22Rv1 (cell line): ENCODE data around the gene TES.

ENCODE experiments used
- H3K27ac ChIP-seq: fragments of 450-650 bp; 2 replicates; pipeline ENCODE4 v1.5.1; 2017
- ZFX ChIP-seq: fragments of 450-650 bp; IDR thresholded peaks from 2 replicates; pipeline ENCODE4 v1.6.1; 2017; ENCODE audit warnings: antibody characterized with exemption, borderline replicate concordance
- TF ChIP-seq, protein P1 (sequence below): fragments of 450-650 bp; IDR thresholded peaks from 2 replicates; pipeline ENCODE4 v1.5.1; 2017; ENCODE audit warnings: mild to moderate bottlenecking

TES gene

DNA sequence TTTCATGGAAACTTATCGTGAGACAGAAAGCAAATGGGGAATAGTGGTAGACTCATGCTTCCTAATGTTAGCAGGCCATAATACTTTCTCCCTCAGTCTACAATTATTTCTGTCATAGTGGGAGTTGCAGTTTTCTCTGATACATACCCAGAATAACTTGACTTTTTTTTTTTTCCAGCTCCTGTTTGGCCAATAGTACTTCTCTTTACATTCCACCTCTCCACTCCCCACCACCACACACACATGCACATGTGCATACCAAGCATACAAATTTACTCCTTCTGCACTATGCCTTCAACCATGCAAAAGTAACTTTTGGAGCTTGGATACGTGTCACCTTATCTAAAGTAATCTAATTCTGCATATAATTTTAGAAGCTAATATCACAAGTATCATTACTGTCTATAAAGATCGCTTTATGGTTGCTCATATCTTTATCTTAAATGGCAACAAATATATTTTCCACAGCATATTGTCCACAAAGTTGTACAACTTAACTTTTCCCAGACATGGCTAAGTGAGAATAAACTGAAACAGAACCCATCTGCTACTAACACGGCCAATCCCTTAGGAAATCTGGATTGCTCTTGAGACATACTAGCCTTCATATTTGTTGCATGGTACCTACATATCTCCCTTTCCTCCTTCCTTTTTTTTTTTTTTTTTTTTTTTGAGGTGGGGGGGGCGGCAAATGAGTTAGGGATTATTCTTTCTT, 49.0 kb downstream of the TES start:
- no peak overlapping the region for H3K27ac ChIP-seq
- TF ChIP-seq, protein P1, sequence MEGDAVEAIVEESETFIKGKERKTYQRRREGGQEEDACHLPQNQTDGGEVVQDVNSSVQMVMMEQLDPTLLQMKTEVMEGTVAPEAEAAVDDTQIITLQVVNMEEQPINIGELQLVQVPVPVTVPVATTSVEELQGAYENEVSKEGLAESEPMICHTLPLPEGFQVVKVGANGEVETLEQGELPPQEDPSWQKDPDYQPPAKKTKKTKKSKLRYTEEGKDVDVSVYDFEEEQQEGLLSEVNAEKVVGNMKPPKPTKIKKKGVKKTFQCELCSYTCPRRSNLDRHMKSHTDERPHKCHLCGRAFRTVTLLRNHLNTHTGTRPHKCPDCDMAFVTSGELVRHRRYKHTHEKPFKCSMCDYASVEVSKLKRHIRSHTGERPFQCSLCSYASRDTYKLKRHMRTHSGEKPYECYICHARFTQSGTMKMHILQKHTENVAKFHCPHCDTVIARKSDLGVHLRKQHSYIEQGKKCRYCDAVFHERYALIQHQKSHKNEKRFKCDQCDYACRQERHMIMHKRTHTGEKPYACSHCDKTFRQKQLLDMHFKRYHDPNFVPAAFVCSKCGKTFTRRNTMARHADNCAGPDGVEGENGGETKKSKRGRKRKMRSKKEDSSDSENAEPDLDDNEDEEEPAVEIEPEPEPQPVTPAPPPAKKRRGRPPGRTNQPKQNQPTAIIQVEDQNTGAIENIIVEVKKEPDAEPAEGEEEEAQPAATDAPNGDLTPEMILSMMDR = no peak
- TF ChIP-seq ZFX = no peak

DNA sequence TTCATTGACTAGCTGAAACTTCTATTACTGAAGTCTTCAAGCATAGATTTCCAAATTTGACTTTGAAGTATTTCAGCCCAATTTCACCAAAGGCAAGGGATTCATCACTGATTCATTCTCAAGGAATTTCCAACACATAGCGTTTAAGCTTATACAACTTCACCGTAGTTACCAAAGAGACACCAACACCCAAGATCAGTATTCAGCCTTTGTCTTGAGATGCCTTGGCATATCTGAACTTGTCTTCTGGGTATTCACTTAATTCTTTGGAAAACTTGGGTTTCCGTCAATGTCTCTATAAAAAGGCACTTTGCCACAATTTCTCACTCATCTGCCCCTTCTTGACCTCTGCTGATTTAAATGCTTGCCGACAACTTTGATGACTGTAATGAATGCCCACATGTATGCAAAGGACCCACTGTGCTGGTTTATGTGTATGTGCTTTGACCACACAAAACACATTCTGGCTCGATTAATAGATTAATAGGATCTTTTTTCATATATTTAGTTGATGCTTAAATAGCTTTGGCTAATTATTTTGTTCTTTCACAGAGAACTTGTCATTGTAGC, 49.6 kb downstream of the TES start:
- TF ChIP-seq ZFX = no peak
- TF ChIP-seq, protein P1 = no peak

DNA sequence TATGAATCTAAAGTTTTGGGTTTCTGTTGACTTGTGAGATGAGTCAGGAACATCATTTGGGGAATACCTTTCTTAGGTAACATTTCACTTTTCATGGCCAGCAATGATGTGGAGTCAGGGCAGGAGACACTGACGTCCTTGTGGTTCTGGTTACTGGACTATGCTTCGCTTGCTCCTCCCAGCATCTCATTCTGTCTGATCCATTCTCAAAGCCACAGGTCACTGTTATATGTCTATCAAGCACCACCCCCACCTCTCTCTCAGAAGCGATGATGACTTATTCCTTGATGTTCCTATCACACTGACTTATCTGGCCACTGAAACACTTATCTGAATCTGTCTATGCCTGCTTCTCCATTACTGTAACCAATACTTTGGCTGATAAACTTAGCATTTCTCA, 51.6 kb downstream of the TES start:
- H3K27ac ChIP-seq = no peak overlapping the region
- TF ChIP-seq, protein P1 = no peak
- TF ChIP-seq ZFX = no peak

More for the DNA sequence above, 49.6 kb downstream of the TES start:
- no peak overlapping the region for H3K27ac ChIP-seq

DNA sequence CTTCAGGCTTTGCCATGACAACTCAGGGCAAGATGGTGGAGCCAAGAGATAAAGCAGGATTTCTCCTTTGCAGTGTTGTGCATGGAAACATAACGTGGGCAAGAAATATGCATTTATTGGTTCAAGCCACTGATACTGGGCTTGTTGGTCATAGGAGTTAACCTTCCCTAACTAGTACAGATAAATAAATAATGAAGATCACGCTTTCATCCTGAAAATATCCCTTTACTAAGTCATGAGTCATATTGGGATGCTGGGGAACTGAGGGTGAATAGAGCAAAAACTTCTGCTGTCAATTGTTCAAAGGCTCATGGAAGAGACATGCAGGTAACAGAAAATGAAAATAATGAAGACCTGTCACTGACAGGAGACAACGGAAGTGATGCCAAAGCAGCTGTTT, 55.5 kb downstream of the TES start:
- no peak for TF ChIP-seq ZFX
- TF ChIP-seq, protein P1 = no peak

DNA sequence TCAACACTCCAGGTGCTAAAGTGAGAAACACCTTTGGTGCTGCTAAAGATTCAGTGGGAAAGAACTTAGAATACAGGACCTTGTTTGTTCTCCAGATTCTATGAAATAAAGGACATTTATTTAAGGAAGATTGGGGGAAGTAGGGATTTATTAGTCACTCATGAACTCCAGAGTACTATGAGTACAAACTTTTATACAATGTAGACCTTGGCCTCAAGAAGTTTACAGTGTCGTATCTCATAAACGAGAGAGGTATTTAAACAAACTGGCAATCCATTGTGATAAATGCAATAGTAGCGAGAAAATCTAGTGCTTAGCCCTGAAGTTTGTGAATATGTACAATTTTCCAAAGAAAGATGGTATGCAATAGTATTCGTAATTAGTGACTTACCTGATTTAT, 59.1 kb downstream of the TES start:
- TF ChIP-seq, protein P1 = no peak
- TF ChIP-seq ZFX = no peak
- H3K27ac ChIP-seq = no peak overlapping the region

More for the DNA sequence above, 55.5 kb downstream of the TES start:
- no peak overlapping the region for H3K27ac ChIP-seq

DNA sequence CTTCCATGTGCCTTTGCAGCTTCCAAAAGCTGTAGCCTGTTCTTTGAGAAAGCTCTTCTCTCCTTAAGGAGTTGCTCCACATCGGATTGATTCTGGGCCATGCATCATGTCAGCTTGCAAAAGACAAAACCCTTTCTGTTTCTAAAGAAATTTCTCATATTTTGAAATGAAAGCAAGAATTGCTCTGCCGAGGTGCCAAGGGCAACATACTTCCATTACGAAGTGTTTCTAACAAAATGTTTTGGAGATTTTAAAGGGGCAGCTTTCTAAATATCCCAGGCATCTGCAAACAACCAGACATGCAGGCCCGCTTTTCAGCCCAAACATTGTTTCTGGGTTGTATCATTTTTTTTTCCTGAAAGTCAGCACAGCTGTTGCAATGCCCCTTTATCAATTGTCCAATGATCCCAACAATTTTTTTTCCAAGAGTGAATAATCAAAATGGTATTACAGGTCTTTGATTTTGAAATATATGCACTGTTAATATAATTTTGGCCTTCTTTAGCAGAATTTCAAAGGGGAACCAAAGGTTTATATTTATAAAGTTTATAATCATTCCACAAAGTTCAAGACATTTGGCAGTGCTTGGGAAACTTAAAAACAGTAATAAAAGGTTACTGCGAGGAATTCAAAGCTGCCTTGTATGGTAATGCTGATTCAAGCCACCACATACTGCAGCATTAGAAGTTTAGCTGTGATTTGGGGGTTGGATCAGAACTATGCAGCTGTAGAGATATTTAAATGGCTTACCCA, 61.0 kb downstream of the TES start:
- no peak overlapping the region for H3K27ac ChIP-seq

More for the DNA sequence above, 61.0 kb downstream of the TES start:
- TF ChIP-seq, protein P1 = no peak
- TF ChIP-seq ZFX = no peak
